Measurements from ENCODE around the gene POLR3C. TPM values are rescaled to one million over a fixed set of nuclear protein-coding genes. Genes with fewer than 3 reads are reported as not detected.
A peak's percentile ranks its signal among the peaks of the same experiment; 100 is the strongest.

The POLR3C gene
- total RNA-seq, 1 experiment from 2014 or later, result 24.9 TPM

DNA sequence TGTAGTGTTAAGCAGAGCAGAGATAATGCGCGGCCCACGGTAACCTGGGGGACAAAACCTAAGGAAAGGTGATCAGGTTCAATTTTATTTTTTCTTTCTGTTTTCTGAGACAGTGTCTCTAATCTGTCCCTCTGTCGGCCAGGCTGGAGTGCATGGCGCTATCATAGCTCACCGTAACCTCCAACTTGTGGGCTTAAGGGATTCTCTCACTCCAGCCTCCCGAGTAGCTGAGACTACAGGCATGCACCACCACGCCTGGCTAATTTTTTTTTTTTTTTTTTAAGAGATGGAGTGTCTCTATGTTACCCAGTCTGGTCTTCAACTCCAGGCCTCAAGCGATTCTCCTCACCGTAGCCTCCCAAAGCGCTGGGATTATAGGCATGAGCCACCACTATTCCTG, 62.4 kb downstream of the POLR3C start (continued):
- TF ChIP-seq, protein P1, sequence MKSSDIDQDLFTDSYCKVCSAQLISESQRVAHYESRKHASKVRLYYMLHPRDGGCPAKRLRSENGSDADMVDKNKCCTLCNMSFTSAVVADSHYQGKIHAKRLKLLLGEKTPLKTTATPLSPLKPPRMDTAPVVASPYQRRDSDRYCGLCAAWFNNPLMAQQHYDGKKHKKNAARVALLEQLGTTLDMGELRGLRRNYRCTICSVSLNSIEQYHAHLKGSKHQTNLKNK (CRISPR knock-in tag; IDR thresholded peaks at IDR 0.05), result no peak
- TF ChIP-seq, protein P2, sequence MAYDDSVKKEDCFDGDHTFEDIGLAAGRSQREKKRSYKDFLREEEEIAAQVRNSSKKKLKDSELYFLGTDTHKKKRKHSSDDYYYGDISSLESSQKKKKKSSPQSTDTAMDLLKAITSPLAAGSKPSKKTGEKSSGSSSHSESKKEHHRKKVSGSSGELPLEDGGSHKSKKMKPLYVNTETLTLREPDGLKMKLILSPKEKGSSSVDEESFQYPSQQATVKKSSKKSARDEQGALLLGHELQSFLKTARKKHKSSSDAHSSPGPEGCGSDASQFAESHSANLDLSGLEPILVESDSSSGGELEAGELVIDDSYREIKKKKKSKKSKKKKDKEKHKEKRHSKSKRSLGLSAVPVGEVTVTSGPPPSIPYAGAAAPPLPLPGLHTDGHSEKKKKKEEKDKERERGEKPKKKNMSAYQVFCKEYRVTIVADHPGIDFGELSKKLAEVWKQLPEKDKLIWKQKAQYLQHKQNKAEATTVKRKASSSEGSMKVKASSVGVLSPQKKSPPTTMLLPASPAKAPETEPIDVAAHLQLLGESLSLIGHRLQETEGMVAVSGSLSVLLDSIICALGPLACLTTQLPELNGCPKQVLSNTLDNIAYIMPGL (CRISPR knock-in tag; IDR thresholded peaks at IDR 0.05), result no peak
- no peak for TF ChIP-seq RELA (CRISPR knock-in tag; IDR thresholded peaks at IDR 0.05; ENCODE audit: borderline replicate concordance)
- TF ChIP-seq MYBL2 (CRISPR knock-in tag; IDR thresholded peaks at IDR 0.05), result no peak
- TF ChIP-seq, protein P3, sequence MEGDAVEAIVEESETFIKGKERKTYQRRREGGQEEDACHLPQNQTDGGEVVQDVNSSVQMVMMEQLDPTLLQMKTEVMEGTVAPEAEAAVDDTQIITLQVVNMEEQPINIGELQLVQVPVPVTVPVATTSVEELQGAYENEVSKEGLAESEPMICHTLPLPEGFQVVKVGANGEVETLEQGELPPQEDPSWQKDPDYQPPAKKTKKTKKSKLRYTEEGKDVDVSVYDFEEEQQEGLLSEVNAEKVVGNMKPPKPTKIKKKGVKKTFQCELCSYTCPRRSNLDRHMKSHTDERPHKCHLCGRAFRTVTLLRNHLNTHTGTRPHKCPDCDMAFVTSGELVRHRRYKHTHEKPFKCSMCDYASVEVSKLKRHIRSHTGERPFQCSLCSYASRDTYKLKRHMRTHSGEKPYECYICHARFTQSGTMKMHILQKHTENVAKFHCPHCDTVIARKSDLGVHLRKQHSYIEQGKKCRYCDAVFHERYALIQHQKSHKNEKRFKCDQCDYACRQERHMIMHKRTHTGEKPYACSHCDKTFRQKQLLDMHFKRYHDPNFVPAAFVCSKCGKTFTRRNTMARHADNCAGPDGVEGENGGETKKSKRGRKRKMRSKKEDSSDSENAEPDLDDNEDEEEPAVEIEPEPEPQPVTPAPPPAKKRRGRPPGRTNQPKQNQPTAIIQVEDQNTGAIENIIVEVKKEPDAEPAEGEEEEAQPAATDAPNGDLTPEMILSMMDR (IDR thresholded peaks at IDR 0.05), result no peak
- no peak for TF ChIP-seq ZNF416 (CRISPR knock-in tag; IDR thresholded peaks at IDR 0.05)
- TF ChIP-seq, protein P4, sequence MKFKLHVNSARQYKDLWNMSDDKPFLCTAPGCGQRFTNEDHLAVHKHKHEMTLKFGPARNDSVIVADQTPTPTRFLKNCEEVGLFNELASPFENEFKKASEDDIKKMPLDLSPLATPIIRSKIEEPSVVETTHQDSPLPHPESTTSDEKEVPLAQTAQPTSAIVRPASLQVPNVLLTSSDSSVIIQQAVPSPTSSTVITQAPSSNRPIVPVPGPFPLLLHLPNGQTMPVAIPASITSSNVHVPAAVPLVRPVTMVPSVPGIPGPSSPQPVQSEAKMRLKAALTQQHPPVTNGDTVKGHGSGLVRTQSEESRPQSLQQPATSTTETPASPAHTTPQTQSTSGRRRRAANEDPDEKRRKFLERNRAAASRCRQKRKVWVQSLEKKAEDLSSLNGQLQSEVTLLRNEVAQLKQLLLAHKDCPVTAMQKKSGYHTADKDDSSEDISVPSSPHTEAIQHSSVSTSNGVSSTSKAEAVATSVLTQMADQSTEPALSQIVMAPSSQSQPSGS (CRISPR knock-in tag; IDR thresholded peaks at IDR 0.05; ENCODE audit: borderline replicate concordance, low read depth), result no peak
- TF ChIP-seq TP53 (CRISPR knock-in tag; IDR thresholded peaks at IDR 0.05), result no peak
- TF ChIP-seq NR2C2 (CRISPR knock-in tag; IDR thresholded peaks at IDR 0.05), result no peak
- TF ChIP-seq OVOL2 (CRISPR knock-in tag; IDR thresholded peaks at IDR 0.05; ENCODE audit: borderline replicate concordance), result no peak
- TF ChIP-seq, protein P5, sequence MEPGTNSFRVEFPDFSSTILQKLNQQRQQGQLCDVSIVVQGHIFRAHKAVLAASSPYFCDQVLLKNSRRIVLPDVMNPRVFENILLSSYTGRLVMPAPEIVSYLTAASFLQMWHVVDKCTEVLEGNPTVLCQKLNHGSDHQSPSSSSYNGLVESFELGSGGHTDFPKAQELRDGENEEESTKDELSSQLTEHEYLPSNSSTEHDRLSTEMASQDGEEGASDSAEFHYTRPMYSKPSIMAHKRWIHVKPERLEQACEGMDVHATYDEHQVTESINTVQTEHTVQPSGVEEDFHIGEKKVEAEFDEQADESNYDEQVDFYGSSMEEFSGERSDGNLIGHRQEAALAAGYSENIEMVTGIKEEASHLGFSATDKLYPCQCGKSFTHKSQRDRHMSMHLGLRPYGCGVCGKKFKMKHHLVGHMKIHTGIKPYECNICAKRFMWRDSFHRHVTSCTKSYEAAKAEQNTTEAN (CRISPR knock-in tag; IDR thresholded peaks at IDR 0.05), result no peak
- TF ChIP-seq ELF4 (CRISPR knock-in tag; IDR thresholded peaks at IDR 0.05; ENCODE audit: low read depth), result no peak

DNA sequence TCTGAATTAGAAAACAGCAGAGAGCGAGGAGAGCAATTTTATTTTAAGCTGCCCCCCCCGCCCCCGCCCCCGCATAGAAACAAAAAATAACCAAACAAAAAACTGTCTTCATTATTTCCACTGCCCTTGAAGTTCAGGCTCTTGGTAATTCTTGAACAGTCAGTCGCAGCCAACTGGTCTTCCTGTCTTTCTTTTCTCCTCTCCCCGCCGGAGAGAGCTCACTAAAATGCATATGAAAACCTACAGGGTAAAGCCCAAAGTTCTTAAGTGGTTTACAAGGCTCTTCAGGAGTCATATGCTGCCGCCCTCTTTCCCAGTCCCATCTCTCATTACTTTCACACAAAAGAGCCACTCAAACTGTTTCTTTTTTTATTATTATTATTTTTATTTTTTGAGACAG, 62.8 kb downstream of the POLR3C start:
- H3K4me3 Mint-ChIP-seq, result peak overlapping the region; percentile 79
- H3K36me3 Mint-ChIP-seq, result no peaks in the 10 kb centered on the region
- ATAC-seq (no peak), DNase-seq (ENCODE audit: low spot score) (no peak)
- H3K27me3 Mint-ChIP-seq (ENCODE audit: low read depth), result peaks cover 35% of the 10 kb centered on the region
- ChIA-PET POLR2A (interaction anchor here (0.6 to 2.0 kb wide), 2 partner anchors 15 to 27 kb away, joined by 4 to 10 read pairs; partner anchors contain the start of gene PIAS3), CTCF (interaction anchor here (1.1 to 3.3 kb wide), 10 partner anchors 14 to 121 kb away, joined by 3 to 40 read pairs (median 7); partner anchors contain the start of genes ITGA10, NUDT17, PIAS3 and RBM8A)
- H3K9me3 Mint-ChIP-seq, result no peaks in the 10 kb centered on the region
- H3K4me1 Mint-ChIP-seq, result peaks cover 21% of the 10 kb centered on the region
- H3K27ac Mint-ChIP-seq, result peak overlapping the region; percentile 29
- TF ChIP-seq, protein P6, sequence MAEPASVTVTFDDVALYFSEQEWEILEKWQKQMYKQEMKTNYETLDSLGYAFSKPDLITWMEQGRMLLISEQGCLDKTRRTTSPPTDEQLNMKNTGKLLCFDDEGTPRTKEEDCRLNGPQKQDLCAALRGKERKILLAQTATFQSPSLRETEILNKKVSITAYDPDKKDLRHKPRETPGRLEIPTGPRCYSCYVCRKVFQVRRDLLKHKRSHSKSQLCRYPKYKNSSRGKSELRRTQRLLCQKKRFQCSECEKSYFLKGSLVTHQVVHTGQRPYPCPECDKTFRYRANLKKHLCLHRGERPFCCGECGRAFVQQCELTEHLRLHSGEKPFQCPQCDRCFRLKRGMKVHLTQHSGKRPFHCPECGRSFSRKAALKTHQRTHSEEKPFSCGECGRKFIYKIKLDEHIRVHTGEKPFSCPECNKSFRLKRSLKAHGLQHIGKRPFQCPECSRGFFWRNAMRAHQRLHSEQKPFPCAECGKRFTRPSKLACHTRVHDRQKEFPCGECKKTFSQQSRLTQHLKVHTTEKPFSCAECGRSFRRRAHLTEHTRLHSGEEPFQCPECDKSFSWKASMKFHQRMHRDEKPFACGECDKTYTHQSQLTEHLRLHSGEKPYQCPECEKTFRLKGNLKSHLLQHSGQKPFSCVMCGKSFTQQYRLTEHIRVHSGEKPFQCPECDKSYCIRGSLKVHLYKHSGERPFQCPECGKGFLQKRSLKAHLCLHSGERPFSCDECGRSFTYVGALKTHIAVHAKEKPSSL (CRISPR knock-in tag; conservative IDR thresholded peaks at IDR 0.05), result no peak
- no peak for TF ChIP-seq ATF1 (CRISPR knock-in tag; IDR thresholded peaks at IDR 0.05)
- no peak for TF ChIP-seq GABPB1 (CRISPR knock-in tag; IDR thresholded peaks at IDR 0.05)
- TF ChIP-seq FOXJ3 (CRISPR knock-in tag; IDR thresholded peaks at IDR 0.05; ENCODE audit: borderline replicate concordance), result no peak
- TF ChIP-seq, protein P7, sequence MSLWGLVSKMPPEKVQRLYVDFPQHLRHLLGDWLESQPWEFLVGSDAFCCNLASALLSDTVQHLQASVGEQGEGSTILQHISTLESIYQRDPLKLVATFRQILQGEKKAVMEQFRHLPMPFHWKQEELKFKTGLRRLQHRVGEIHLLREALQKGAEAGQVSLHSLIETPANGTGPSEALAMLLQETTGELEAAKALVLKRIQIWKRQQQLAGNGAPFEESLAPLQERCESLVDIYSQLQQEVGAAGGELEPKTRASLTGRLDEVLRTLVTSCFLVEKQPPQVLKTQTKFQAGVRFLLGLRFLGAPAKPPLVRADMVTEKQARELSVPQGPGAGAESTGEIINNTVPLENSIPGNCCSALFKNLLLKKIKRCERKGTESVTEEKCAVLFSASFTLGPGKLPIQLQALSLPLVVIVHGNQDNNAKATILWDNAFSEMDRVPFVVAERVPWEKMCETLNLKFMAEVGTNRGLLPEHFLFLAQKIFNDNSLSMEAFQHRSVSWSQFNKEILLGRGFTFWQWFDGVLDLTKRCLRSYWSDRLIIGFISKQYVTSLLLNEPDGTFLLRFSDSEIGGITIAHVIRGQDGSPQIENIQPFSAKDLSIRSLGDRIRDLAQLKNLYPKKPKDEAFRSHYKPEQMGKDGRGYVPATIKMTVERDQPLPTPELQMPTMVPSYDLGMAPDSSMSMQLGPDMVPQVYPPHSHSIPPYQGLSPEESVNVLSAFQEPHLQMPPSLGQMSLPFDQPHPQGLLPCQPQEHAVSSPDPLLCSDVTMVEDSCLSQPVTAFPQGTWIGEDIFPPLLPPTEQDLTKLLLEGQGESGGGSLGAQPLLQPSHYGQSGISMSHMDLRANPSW (CRISPR knock-in tag; conservative IDR thresholded peaks at IDR 0.05; ENCODE audit: low read depth), result no peak
- TF ChIP-seq, protein P4 (CRISPR knock-in tag; IDR thresholded peaks at IDR 0.05; ENCODE audit: borderline replicate concordance, low read depth), result no peak
- TF ChIP-seq, protein P8, sequence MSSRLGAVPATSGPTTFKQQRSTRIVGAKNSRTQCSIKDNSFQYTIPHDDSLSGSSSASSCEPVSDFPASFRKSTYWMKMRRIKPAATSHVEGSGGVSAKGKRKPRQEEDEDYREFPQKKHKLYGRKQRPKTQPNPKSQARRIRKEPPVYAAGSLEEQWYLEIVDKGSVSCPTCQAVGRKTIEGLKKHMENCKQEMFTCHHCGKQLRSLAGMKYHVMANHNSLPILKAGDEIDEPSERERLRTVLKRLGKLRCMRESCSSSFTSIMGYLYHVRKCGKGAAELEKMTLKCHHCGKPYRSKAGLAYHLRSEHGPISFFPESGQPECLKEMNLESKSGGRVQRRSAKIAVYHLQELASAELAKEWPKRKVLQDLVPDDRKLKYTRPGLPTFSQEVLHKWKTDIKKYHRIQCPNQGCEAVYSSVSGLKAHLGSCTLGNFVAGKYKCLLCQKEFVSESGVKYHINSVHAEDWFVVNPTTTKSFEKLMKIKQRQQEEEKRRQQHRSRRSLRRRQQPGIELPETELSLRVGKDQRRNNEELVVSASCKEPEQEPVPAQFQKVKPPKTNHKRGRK (CRISPR knock-in tag; IDR thresholded peaks at IDR 0.05; ENCODE audit: borderline replicate concordance), result no peak
